ENCODE data around the gene PDXDC1.
"Not testable (repeated sequence)": the region's sequence is repeated elsewhere in the genome, so short reads cannot be mapped to it uniquely, and the experiment has no call there.

Gene PDXDC1

GRCh38 chr16:15052747-15053476 lies 78.1 kb downstream of the PDXDC1 start:
- DNase-seq (ENCODE audit: low read depth, low spot score), result no peak
- no peak overlapping the region for H3K4me3 ChIP-seq (ENCODE audit: low read length)

GRCh38 chr16:15053904-15054303 lies 79.1 kb downstream of the PDXDC1 start:
- no peak for DNase-seq (ENCODE audit: low read depth, low spot score)
- no peak overlapping the region for H3K4me3 ChIP-seq (ENCODE audit: low read length)

GRCh38 chr16:15054357-15055140 lies 79.7 kb downstream of the PDXDC1 start:
- H3K4me3 ChIP-seq (ENCODE audit: low read length), result peak overlapping the region; percentile 84
- DNase-seq (ENCODE audit: low read depth, low spot score), result no peak

- DNase-seq (ENCODE audit: low read depth, low spot score), result peak; percentile 56
Measured at GRCh38 chr16:15055141-15056053, 80.6 kb downstream of the PDXDC1 start.

GRCh38 chr16:15057681-15058417 lies 83.0 kb downstream of the PDXDC1 start:
- no peak for DNase-seq (ENCODE audit: low read depth, low spot score)
- H3K4me3 ChIP-seq (ENCODE audit: low read length), result no peak overlapping the region

More at GRCh38 chr16:15055141-15056053, 80.6 kb downstream of the PDXDC1 start:
- peak overlapping the region; percentile 84 for H3K4me3 ChIP-seq (ENCODE audit: low read length)

- DNase-seq (ENCODE audit: low read depth, low spot score), result no peak
- H3K4me3 ChIP-seq (ENCODE audit: low read length), result no peak overlapping the region
Measured at GRCh38 chr16:15059324-15059723, 84.5 kb downstream of the PDXDC1 start.

GRCh38 chr16:15062085-15062810 lies 87.4 kb downstream of the PDXDC1 start:
- H3K4me3 ChIP-seq (ENCODE audit: low read length); DNase-seq (ENCODE audit: low read depth, low spot score): not testable (repeated sequence)

GRCh38 chr16:15065961-15066360 lies 91.1 kb downstream of the PDXDC1 start:
- not testable (repeated sequence) for DNase-seq (ENCODE audit: low read depth, low spot score); H3K4me3 ChIP-seq (ENCODE audit: low read length)

- DNase-seq (ENCODE audit: low read depth, low spot score); H3K4me3 ChIP-seq (ENCODE audit: low read length): not testable (repeated sequence)
Measured at GRCh38 chr16:15066690-15067089, 91.9 kb downstream of the PDXDC1 start.

GRCh38 chr16:15071013-15071412 lies 96.2 kb downstream of the PDXDC1 start:
- not testable (repeated sequence) for DNase-seq (ENCODE audit: low read depth, low spot score)

GRCh38 chr16:15071916-15072769 lies 97.3 kb downstream of the PDXDC1 start:
- not testable (repeated sequence) for H3K4me3 ChIP-seq (ENCODE audit: low read length); DNase-seq (ENCODE audit: low read depth, low spot score)

More at GRCh38 chr16:15071013-15071412, 96.2 kb downstream of the PDXDC1 start:
- not testable (repeated sequence) for H3K4me3 ChIP-seq (ENCODE audit: low read length)

- no peak overlapping the region for H3K4me3 ChIP-seq (ENCODE audit: low read length)
- no peak for DNase-seq (ENCODE audit: low read depth, low spot score)
Measured at GRCh38 chr16:15073101-15073500, 98.3 kb downstream of the PDXDC1 start.

- DNase-seq (ENCODE audit: low read depth, low spot score); H3K4me3 ChIP-seq (ENCODE audit: low read length): not testable (repeated sequence)
Measured at GRCh38 chr16:15076161-15076560, 101.3 kb downstream of the PDXDC1 start.

- H3K4me3 ChIP-seq (ENCODE audit: low read length); DNase-seq (ENCODE audit: low read depth, low spot score): not testable (repeated sequence)
Measured at GRCh38 chr16:15080883-15081282, 106.1 kb downstream of the PDXDC1 start.

GRCh38 chr16:15082788-15083187 lies 108.0 kb downstream of the PDXDC1 start:
- H3K4me3 ChIP-seq (ENCODE audit: low read length); DNase-seq (ENCODE audit: low read depth, low spot score): not testable (repeated sequence)

GRCh38 chr16:15090663-15091269 lies 115.9 kb downstream of the PDXDC1 start:
- H3K4me3 ChIP-seq (ENCODE audit: low read length); DNase-seq (ENCODE audit: low read depth, low spot score): not testable (repeated sequence)

GRCh38 chr16:15093571-15093954 lies 118.7 kb downstream of the PDXDC1 start:
- H3K4me3 ChIP-seq (ENCODE audit: low read length), result peak overlapping the region; percentile 75
- not testable (repeated sequence) for DNase-seq (ENCODE audit: low read depth, low spot score)
